Stimulated activated naive CD8-positive, alpha-beta T cell treated with anti-CD3 and anti-CD28 coated beads, Interleukin-15, Interleukin-2, amounts not matched to agents 100 ng/mL and 50 ng/mL, for 24 hours (primary cell): ENCODE results near the gene VSIG10L.

Experiments used
- H3K27ac Mint-ChIP-seq: one replicate; pipeline ENCODE4 v1.8.0; 2021; ENCODE audit warnings: mild to moderate bottlenecking, mixed read lengths
- H3K27me3 Mint-ChIP-seq: one replicate; pipeline ENCODE4 v1.8.0; 2021; ENCODE audit warnings: mixed read lengths
- H3K36me3 Mint-ChIP-seq: one replicate; pipeline ENCODE4 v1.8.0; 2021; ENCODE audit warnings: low read depth, mixed read lengths
- H3K4me1 Mint-ChIP-seq: one replicate; pipeline ENCODE4 v1.8.0; 2021; ENCODE audit warnings: low read depth, mixed read lengths
- H3K4me3 Mint-ChIP-seq: one replicate; pipeline ENCODE4 v1.8.0; 2021; ENCODE audit warnings: mild to moderate bottlenecking, mixed read lengths
- H3K9me3 Mint-ChIP-seq: one replicate; pipeline ENCODE4 v1.8.0; 2021; ENCODE audit warnings: mixed read lengths

Gene VSIG10L

DNA sequence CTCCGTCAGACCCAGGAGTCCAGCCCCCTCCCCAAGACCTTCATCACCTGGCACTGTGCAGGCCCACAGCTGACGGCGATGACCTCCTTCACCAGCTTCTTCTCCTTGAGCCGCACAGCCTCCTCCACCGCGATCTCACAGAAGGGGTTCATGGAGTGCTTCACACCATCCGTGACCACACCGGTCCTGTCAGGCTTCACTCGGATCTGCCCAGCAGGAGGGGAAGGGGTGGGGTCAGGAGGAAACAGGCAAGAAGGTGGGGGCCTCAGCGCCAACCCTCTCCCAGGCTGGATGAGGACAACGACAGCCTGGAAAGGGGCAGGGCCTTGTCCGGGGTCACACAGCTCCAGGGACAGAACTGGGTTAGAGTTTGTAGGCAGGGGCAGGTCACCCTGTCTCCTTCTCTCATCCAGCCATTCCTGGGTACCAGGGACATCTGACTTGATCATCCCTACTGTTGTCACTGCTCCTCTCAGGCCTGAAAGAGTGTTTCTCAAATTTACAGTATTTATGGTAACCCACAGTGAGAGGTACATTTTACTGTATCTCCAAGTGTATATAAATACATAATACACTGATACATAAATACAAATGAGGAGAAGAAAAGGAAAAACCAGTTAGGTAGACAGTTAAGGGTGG, 12.3 kb upstream of the VSIG10L start:
- H3K36me3 Mint-ChIP-seq = peaks cover 40% of the 10 kb centered on the region
- no peak overlapping the region for H3K4me3 Mint-ChIP-seq
- no peak overlapping the region for H3K27ac Mint-ChIP-seq
- H3K9me3 Mint-ChIP-seq = peaks cover 3% of the 10 kb centered on the region
- no peaks in the 10 kb centered on the region for H3K27me3 Mint-ChIP-seq
- H3K4me1 Mint-ChIP-seq = peaks cover 31% of the 10 kb centered on the region

DNA sequence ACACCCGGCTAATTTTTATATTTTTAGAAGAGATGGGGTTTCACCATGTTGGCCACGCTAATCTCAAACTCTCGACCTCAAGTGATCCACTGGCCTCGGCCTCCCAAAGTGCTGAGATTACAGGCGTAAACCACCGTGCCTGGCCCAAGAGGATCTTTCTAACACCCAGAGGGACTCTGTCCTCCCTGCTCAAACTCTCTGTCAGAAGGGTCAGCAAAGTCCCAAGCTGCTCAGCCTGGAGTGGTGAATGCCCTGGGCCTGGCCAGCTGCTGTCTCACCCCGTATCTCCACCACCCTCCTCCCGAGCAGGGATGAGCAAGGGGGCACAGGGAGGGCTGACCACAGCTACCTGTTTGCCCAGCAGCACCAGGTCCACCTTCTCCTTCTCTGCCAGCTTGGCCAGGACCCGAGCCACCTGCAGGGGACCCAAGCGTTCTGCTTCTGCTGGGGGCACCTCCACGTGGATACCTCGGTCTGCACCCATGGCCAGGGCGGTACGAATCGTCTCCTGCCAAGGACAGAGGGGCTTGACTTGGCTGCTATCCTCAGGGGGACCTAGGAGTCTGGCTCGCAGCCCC, 10.9 kb upstream of the VSIG10L start:
- Mint-ChIP-seq H3K27ac (no peak overlapping the region), H3K4me3 (no peak overlapping the region), H3K27me3 (no peaks in the 10 kb centered on the region), H3K9me3 (peaks cover 3% of the 10 kb centered on the region), H3K36me3 (peaks cover 40% of the 10 kb centered on the region), H3K4me1 (peaks cover 25% of the 10 kb centered on the region)

DNA sequence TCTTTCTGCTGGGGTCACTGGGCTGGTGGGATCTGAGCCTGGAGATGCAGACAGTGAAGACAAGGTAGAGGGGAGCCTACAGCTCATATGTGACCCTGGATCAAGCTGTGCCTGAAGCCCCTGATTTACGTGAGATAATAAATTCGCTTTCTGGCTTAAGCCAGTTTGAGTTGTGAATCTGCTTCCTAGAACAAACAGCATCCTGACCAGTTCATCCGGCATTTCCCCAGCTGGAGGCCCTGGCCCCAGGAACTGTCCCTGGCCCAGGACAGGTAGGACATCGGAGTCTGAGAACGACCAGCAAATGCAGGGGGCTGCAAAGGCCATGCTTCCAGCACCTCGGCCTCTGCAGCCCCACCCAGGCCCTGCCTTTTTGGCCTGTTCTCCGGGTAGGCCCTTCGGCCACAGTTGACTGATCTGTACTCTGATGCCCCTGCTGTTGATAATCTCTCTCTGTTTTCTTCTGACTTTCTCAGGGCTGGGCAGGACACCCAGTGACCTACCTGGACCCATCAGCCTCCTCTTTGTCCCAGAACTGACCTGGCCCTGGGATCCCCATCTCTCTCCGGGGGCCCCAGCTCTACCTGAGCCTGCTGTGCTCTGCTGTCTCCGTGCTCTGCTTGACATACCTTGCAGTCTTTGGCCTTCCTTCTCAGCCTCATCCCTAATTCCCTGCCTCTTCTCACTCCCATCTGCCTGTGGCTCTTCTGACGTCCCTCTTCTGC, 9.5 kb upstream of the VSIG10L start:
- peaks cover 18% of the 10 kb centered on the region for H3K4me1 Mint-ChIP-seq
- peaks cover 3% of the 10 kb centered on the region for H3K9me3 Mint-ChIP-seq
- H3K36me3 Mint-ChIP-seq = peaks cover 49% of the 10 kb centered on the region
- H3K27ac Mint-ChIP-seq = no peak overlapping the region
- H3K27me3 Mint-ChIP-seq = no peaks in the 10 kb centered on the region
- H3K4me3 Mint-ChIP-seq = no peak overlapping the region

DNA sequence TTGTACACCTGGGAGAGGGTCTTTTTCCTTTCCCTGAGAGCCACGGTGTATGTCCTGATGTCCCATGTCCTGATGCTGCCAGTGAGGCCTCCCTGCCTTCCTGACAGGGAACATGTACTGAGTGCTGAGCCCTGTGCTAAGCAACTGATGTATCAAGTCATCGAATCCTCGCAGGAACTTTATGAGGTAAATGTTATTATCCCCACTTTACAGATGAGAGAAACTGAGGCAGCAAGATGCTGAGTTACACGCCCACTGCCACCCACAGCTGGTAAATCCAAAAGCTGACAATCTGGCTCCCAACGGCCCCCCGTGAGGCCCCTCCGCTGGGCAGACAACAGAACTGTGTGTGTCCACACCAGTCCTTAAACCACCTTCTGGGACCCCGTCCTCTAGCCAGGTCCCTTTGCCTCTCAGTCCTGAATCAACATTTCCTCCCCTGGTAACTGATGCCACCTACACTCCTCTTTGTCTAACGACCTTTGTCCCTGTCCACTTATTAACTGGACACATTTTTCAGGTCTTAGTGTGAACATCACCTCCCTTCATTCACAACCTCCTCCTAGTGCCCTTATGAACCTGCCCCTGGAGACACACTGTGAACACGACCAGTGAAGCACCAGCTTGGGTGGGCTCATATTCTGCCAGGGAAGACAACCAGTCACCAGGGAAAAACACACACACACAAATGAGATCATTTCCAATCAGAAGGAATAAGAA, 5.4 kb upstream of the VSIG10L start:
- Mint-ChIP-seq H3K9me3 (no peaks in the 10 kb centered on the region), H3K27me3 (no peaks in the 10 kb centered on the region), H3K4me3 (no peak overlapping the region), H3K27ac (no peak overlapping the region), H3K4me1 (peaks cover 4% of the 10 kb centered on the region), H3K36me3 (peaks cover 48% of the 10 kb centered on the region)

DNA sequence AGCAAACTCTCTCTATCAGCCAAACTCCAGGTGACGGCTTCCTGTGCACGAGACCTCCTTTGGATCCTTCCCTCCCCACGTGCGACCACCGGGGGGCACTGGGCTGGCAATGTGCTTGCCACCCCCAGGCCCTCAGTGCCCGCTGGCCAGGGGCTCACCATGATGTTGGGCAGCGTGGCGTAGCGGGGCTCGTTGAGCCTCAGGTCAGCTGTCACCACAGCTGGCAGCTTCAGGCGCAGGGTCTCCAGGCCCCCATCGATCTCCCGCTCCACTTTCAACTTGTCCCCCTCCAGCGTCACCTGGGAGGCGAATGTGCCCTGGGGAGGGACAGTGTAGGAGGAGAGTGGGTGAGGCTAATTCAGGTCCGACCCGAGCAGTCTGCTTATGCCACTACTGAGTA, 4.8 kb upstream of the VSIG10L start:
- Mint-ChIP-seq H3K36me3 (peaks cover 42% of the 10 kb centered on the region), H3K9me3 (no peaks in the 10 kb centered on the region), H3K27ac (no peak overlapping the region), H3K4me1 (peaks cover 5% of the 10 kb centered on the region), H3K27me3 (no peaks in the 10 kb centered on the region), H3K4me3 (no peak overlapping the region)

DNA sequence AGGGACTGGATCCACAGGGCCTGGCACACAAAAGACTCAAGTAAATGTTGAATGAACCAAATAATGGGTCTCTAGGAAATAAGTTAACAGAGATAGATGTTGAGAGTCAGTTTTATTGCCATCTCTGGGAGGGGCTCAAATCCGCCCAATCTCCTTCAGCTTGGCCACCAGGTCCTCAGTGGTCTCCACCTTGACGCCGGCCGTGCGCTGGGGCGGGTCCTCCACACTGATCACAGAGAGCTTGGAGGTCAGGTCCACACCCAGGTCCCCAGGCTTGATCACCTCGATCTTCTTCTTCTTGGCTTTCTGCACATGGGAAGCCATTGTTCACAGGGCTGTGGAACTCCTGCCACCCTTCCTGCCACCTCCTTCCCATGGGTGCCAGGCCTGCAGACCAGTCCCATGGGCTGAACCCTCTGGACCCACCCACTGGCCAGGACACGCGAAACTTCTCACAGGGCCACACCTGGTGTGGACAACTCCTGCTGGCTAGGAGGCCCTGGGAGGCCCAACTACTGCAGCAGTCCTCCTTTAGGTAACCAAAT, 3.2 kb upstream of the VSIG10L start:
- Mint-ChIP-seq H3K36me3 (peaks cover 27% of the 10 kb centered on the region), H3K9me3 (no peaks in the 10 kb centered on the region), H3K4me1 (peaks cover 14% of the 10 kb centered on the region), H3K27ac (no peak overlapping the region), H3K27me3 (peaks cover 4% of the 10 kb centered on the region), H3K4me3 (no peak overlapping the region)

DNA sequence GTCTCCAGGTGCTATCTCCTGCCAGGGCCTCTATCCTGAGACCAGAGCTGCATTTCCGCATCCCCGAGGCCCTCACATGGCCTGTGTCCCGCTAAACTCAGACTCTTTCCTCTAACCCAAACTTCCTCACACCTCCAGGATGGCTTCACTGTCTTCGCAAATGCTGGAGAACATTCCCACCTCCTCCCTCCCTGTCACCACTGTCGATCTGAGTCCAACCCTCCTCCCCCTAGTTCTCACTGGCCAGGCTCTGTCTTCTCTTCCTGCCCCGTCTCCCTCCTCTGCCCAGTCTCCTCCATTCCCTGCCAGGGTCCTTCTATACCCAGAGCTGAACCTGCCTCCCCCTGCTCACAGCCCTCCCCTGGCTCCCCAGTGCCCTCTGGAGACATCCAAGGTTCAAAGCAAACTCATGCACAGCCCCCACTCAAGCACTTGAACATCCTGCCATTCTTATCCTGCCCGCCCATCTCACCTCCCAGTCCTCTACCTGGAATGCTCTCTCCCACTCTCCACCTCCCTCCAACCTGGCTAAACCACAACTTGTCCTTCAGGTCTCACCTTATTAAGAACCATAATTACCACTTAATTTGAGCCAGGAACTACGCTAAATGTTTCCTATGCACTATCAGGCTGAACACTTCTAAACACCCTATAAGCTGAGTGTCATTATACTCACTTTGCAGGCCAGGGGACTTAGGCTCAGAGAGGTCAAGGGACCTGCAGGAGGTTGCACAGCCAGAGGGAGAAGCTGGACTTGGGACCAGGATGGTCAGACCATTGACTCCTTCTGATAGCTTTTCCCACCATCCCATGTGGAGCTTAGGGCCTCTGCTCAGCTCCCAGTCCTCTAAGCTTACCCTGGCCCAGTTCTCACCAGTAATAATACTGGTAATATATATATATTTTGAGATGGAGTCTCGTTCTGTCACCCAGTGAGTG, 961 bp upstream of the VSIG10L start:
- H3K36me3 Mint-ChIP-seq = peaks cover 23% of the 10 kb centered on the region
- no peak overlapping the region for H3K27ac Mint-ChIP-seq
- H3K27me3 Mint-ChIP-seq = peaks cover 4% of the 10 kb centered on the region
- peaks cover 26% of the 10 kb centered on the region for H3K4me1 Mint-ChIP-seq
- H3K4me3 Mint-ChIP-seq = no peak overlapping the region
- no peaks in the 10 kb centered on the region for H3K9me3 Mint-ChIP-seq

DNA sequence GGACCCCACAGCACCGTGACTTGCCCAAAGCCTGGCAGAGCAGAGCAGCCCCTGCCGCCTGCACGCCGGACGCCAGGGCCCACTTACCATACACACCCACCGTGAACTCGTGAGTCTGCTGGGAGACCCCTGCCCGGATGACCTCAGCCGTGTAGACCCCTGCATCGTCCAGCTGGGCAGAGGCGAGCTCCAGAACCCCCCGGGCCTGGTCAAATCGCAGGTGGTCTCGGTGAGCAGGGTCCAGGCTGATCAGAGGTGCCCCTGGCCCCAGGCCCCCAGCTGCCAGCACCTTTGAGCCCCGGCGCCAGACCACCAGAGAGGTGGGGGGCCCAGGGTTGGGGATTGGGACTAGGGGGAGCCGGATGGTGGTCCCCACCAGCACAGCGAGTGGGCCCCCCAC, 873 bp downstream of the VSIG10L start:
- Mint-ChIP-seq H3K36me3 (peaks cover 10% of the 10 kb centered on the region), H3K27me3 (peaks cover 4% of the 10 kb centered on the region), H3K4me3 (peak overlapping the region; percentile 57), H3K4me1 (peaks cover 26% of the 10 kb centered on the region), H3K27ac (no peak overlapping the region), H3K9me3 (no peaks in the 10 kb centered on the region)

DNA sequence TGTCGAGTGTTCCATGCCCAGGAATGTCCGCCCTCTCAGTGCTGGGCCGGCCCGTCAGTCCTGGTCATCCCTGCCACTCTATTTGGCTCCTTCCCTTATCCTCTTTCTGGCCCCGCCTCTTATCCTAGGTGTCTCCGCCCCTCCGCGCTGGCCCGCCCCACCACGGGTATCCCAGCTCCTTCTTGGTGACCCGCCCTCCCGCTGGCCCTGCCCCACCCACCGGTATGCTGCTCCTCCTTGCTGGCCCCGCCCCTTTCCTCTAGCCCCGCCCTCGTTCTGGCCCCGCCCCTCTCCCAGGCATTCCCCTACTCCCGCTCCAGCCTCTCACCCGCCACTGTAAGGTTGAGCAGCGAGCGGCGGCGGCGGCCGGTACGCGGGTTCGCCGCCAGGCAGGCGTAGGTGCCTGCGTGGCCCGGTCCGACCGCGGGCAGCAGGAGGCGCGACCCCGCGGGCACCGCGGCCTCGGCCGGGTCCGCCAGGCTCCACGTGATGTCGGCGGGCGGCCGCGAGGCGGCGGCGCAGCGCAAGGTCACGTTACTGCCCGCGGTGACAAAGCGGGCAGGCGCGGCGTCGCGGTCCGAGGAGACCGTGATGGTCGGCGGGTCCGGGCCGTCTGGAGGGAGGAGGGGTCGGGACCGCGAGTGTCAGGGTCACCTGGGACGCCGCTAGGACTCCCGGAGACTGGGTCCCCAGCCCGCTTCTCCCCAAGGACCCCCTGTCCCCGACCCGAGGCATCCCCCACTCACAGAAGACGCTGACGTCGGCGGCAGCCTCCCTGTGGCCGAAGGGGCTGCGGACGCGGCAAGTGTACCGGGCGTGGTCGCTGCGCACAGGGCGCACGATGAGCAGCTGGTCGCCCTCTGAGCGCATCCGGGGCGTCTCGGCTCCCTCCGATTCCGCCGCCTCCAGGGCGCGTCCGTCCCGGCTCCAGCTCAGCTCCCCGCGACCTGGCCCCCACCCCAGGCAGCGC, 2.0 kb downstream of the VSIG10L start:
- H3K27me3 Mint-ChIP-seq = peaks cover 4% of the 10 kb centered on the region
- H3K27ac Mint-ChIP-seq = peak overlapping the region; percentile 82
- H3K9me3 Mint-ChIP-seq = no peaks in the 10 kb centered on the region
- H3K4me1 Mint-ChIP-seq = peaks cover 25% of the 10 kb centered on the region
- peaks cover 4% of the 10 kb centered on the region for H3K36me3 Mint-ChIP-seq
- H3K4me3 Mint-ChIP-seq = peak overlapping the region; percentile 86

DNA sequence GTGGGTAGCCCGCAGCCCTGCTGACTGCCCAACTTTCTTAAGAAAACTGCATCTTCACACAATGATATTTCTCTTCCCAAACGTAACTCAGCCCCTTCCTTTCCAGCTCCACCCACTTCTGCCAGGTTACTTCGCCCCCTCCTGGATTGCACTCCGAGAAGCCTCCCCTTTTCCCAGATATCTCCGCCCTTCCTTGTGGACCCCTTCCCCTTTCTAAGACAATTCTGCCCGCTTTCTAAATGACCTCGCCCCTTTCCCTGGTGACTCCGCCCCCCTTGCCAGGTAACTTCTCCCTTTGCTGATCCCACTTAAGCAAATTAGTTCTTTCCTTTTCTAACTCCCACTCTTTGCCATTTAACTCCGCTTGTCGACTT, 2.6 kb downstream of the VSIG10L start:
- Mint-ChIP-seq H3K27ac (peak overlapping the region; percentile 82), H3K27me3 (peaks cover 5% of the 10 kb centered on the region), H3K9me3 (no peaks in the 10 kb centered on the region), H3K4me1 (peaks cover 22% of the 10 kb centered on the region), H3K4me3 (peak overlapping the region; percentile 86), H3K36me3 (no peaks in the 10 kb centered on the region)

DNA sequence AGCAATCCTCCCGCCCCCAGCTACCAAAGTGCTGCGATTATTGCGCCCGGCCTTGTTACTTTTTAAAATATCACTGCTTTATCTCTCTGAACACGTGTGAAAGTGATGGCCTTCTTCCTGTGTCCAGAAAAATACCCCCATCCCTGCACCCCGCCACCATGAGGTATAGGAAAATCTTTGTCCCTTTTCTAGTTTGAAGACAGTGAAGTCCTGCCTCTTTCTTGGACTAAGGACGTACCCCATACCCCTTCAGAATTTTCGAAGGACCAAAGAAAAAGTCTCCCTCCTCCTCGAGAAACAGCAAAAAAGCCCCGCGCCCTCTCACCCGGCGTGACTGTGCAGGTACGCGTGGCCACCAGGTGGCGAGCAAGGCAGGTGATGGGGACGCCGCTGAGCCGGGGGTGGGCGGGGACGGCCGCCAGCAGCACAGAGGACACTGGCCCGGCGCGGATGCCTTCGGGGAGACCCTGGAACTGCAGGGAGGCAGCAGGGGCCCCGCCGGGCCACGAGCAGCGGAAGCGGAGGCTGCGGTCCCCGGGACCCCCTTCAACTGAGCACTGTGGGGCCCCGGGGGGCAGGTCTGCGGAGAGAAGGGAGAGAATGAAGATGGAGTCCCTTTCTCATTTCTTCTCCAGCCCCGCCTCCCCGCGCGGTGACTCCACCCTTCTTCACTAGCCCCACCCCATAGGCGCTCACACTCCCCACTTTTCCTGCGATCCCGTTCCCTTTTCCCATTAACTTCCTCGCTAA, 3.2 kb downstream of the VSIG10L start:
- H3K36me3 Mint-ChIP-seq = no peaks in the 10 kb centered on the region
- H3K9me3 Mint-ChIP-seq = no peaks in the 10 kb centered on the region
- H3K4me3 Mint-ChIP-seq = peak overlapping the region; percentile 86
- peaks cover 6% of the 10 kb centered on the region for H3K27me3 Mint-ChIP-seq
- peaks cover 22% of the 10 kb centered on the region for H3K4me1 Mint-ChIP-seq
- H3K27ac Mint-ChIP-seq = peak overlapping the region; percentile 87

DNA sequence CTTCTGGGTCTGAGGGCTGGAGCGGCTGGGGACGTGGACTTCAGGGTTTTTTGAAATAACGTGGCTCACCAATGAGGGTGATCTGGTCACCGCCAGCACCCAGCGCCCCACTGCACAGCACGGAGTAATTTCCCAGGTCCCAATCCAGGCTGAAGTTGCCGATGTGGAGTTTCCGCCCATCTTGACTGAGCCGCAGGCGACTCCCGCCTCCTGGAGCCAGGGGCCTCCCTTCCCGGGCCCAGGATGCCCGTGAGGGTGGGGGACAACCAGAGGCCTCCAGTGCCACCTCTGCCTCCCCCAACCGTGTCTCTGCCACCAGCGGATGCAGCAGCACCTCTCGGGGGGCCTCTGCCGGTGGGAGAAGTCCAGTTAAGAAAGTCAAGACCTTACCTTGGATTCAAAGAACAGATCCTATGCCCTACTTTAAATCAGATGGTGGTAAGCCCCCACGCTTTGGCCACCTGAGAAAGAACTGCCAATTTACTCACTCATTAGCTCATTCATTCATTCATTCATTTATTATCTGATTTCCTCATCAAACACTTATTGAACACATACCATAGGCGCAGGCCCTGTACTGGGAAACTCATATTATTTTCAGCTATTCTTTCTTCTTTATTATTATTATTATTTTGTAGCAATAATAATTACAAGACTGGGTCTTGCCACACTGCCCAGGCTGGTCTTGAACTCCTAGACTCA, 3.9 kb downstream of the VSIG10L start:
- Mint-ChIP-seq H3K4me1 (peaks cover 22% of the 10 kb centered on the region), H3K9me3 (no peaks in the 10 kb centered on the region), H3K36me3 (no peaks in the 10 kb centered on the region), H3K27ac (peak overlapping the region; percentile 87), H3K4me3 (peak overlapping the region; percentile 86), H3K27me3 (peaks cover 6% of the 10 kb centered on the region)
